ENCODE data around the gene ACTRT2. TPM values are rescaled to one million over a fixed set of nuclear protein-coding genes. Genes with fewer than 3 reads are reported as not detected.

ACTRT2 gene
- total RNA-seq, 1 donor from 2014 or later, result not detected

GRCh38 chr1:2982615-2983318, 38.5 kb upstream of the ACTRT2 start:
- DNase-seq, result no peak
- Histone ChIP-seq H3K27me3 (ENCODE audit: low read depth) (peaks cover 10% of the 10 kb centered on the region), H3K36me3 (no peaks in the 10 kb centered on the region), H3K4me3 (no peak overlapping the region), H3K27ac (no peak overlapping the region), H3K4me1 (no peaks in the 10 kb centered on the region), H3K9me3 (no peaks in the 10 kb centered on the region)
- intact Hi-C loops (cut with DNase I), result no loop called here
- ATAC-seq, result no peak
- TF ChIP-seq, protein P1, sequence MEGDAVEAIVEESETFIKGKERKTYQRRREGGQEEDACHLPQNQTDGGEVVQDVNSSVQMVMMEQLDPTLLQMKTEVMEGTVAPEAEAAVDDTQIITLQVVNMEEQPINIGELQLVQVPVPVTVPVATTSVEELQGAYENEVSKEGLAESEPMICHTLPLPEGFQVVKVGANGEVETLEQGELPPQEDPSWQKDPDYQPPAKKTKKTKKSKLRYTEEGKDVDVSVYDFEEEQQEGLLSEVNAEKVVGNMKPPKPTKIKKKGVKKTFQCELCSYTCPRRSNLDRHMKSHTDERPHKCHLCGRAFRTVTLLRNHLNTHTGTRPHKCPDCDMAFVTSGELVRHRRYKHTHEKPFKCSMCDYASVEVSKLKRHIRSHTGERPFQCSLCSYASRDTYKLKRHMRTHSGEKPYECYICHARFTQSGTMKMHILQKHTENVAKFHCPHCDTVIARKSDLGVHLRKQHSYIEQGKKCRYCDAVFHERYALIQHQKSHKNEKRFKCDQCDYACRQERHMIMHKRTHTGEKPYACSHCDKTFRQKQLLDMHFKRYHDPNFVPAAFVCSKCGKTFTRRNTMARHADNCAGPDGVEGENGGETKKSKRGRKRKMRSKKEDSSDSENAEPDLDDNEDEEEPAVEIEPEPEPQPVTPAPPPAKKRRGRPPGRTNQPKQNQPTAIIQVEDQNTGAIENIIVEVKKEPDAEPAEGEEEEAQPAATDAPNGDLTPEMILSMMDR (IDR thresholded peaks at IDR 0.05), result no peak

GRCh38 chr1:2983319-2983705, 38.0 kb upstream of the ACTRT2 start:
- no peak for ATAC-seq
- Histone ChIP-seq H3K4me3 (no peak overlapping the region), H3K36me3 (no peaks in the 10 kb centered on the region), H3K9me3 (no peaks in the 10 kb centered on the region), H3K4me1 (no peaks in the 10 kb centered on the region), H3K27ac (no peak overlapping the region), H3K27me3 (ENCODE audit: low read depth) (peaks cover 10% of the 10 kb centered on the region)
- intact Hi-C loops (cut with DNase I), result no loop called here
- no peak for DNase-seq
- TF ChIP-seq, protein P1 (IDR thresholded peaks at IDR 0.05), result no peak

DNA sequence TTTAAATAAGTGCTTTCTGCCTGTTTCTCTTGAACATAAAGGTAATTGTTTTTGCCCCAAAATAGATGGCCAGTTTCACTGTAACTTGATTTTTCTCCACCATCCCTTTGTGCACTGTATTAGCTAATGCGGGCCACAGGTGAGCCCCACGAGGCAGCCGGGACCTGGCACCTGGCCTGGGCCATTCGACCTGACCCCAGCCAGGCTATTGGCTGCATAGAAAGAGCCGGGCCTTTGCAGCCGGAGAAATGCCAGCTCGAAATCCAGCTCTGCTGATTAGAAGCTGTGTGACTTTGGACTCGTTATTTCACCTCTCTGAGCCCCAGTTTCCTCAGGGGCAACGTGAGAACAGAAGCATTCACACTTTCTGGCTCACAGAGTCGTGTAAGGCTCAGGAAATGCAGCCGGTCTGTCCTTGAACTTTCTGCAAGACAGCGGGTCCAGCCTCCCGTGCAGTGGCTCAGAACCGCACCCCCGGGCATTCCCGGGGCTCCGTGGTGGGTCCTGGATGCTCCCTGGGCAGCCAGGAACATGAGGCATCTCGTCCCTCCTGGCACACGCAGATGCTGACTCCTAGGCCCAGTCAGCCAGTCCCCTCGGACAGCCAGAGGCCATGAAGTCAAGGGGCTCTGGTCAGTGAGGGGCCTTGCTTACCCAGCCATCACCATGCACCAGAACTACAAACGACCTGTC, 37.4 kb upstream of the ACTRT2 start:
- DNase-seq (no peak), ATAC-seq (no peak)
- Histone ChIP-seq H3K4me3 (no peak overlapping the region), H3K27ac (no peak overlapping the region), H3K9me3 (no peaks in the 10 kb centered on the region), H3K4me1 (no peaks in the 10 kb centered on the region), H3K27me3 (ENCODE audit: low read depth) (peaks cover 10% of the 10 kb centered on the region), H3K36me3 (no peaks in the 10 kb centered on the region)
- TF ChIP-seq, protein P1 (IDR thresholded peaks at IDR 0.05), result no peak
- intact Hi-C loops (cut with DNase I), result no loop called here

- intact Hi-C loops (cut with DNase I), result no loop called here
- no peak for DNase-seq
- TF ChIP-seq, protein P1 (IDR thresholded peaks at IDR 0.05), result no peak
Observed at GRCh38 chr1:2984399-2985061, 36.7 kb upstream of the ACTRT2 start.

DNA sequence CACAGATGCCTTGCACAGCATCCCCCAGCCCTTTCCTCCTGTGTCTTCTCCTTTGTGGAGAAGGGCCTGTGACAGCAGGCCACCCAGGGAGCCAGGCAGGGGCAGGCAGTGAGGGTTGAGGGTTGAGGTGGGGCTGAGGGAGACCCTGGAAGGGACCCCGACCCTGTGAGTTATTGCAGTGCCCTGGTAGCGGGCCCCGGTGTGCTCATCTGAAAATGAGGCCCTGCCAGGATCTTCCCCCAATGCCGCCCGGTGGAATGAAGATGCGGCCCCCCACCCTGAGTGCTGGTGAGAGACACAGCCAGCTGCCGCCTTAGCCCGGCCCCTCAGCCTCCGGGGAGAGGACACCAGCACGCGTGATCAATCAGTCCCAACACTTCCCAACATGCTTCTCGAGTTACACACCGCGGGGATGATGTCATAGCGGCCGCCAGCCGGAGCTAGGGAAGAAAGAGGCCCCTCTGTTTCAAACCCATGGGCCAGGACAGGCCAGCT, 36.2 kb upstream of the ACTRT2 start:
- Histone ChIP-seq H3K4me1 (no peaks in the 10 kb centered on the region), H3K27me3 (ENCODE audit: low read depth) (peaks cover 14% of the 10 kb centered on the region), H3K9me3 (no peaks in the 10 kb centered on the region), H3K4me3 (no peak overlapping the region), H3K27ac (no peak overlapping the region), H3K36me3 (no peaks in the 10 kb centered on the region)
- no peak for DNase-seq
- no peak for ATAC-seq
- TF ChIP-seq, protein P1 (IDR thresholded peaks at IDR 0.05), result no peak
- intact Hi-C loops (cut with DNase I), result no loop called here

More at GRCh38 chr1:2984399-2985061, 36.7 kb upstream of the ACTRT2 start:
- no peak overlapping the region for H3K27ac ChIP-seq
- H3K4me3 ChIP-seq, result no peak overlapping the region
- no peaks in the 10 kb centered on the region for H3K36me3 ChIP-seq
- H3K27me3 ChIP-seq (ENCODE audit: low read depth), result peaks cover 10% of the 10 kb centered on the region
- ATAC-seq, result no peak
- H3K9me3 ChIP-seq, result no peaks in the 10 kb centered on the region
- no peaks in the 10 kb centered on the region for H3K4me1 ChIP-seq

Measured in lower lobe of right lung (tissue), 2 donors.